HG03521 (cell line): ENCODE results near the gene CGB5.
"Not testable (repeated sequence)": the region's sequence is repeated elsewhere in the genome, so short reads cannot be mapped to it uniquely, and the experiment has no call there.

Source experiments
- ATAC-seq: cut with Tn5 transposase; IDR thresholded peaks from one replicate; pipeline ENCODE4 v1.9.1; 2021; ENCODE audit warnings: mild to moderate bottlenecking, moderate library complexity; ENCODE audit not compliant: unreplicated experiment

CGB5 gene

GRCh38 chr19:49020931-49021895 is 22.4 kb upstream of the CGB5 start:
- no peak for ATAC-seq

GRCh38 chr19:49022116-49022515 is 21.5 kb upstream of the CGB5 start:
- ATAC-seq = no peak

GRCh38 chr19:49024233-49024632 is 19.4 kb upstream of the CGB5 start, which contains the start of gene CGB3:
Gene CGB3, minus strand, starts transcription at chr19:49024333. Its CDS starts 362 bp downstream, at chr19:49023971.
- ATAC-seq = not testable (repeated sequence)

- ATAC-seq = not testable (repeated sequence)
Observed at GRCh38 chr19:49025088-49025487, 18.6 kb upstream of the CGB5 start.

- not testable (repeated sequence) for ATAC-seq
Observed at GRCh38 chr19:49025599-49025998, 18.0 kb upstream of the CGB5 start.

- ATAC-seq = not testable (repeated sequence)
Observed at GRCh38 chr19:49028686-49029085, 15.0 kb upstream of the CGB5 start.

GRCh38 chr19:49029749-49030148 is 13.9 kb upstream of the CGB5 start:
- not testable (repeated sequence) for ATAC-seq

- not testable (repeated sequence) for ATAC-seq
Observed at GRCh38 chr19:49030323-49030722, 13.3 kb upstream of the CGB5 start.

GRCh38 chr19:49031642-49032301 is 11.9 kb upstream of the CGB5 start, which contains the start of gene CGB2:
Gene CGB2, plus strand, starts transcription at chr19:49031890. Its CDS starts 206 bp downstream, at chr19:49032096.
- not testable (repeated sequence) for ATAC-seq

- not testable (repeated sequence) for ATAC-seq
Observed at GRCh38 chr19:49036815-49037214, 6.8 kb upstream of the CGB5 start, which contains the start of gene CGB1. Gene CGB1, minus strand, starts transcription at chr19:49036895. Its CDS starts 184 bp downstream, at chr19:49036711.

GRCh38 chr19:49038111-49038510 is 5.5 kb upstream of the CGB5 start:
- not testable (repeated sequence) for ATAC-seq

- ATAC-seq = not testable (repeated sequence)
Observed at GRCh38 chr19:49038557-49039276, 4.9 kb upstream of the CGB5 start.

GRCh38 chr19:49039736-49040135 is 3.9 kb upstream of the CGB5 start:
- ATAC-seq = not testable (repeated sequence)

GRCh38 chr19:49042177-49042576 is 1.5 kb upstream of the CGB5 start:
- no peak for ATAC-seq

GRCh38 chr19:49042666-49043065 is 982 bp upstream of the CGB5 start:
- not testable (repeated sequence) for ATAC-seq

GRCh38 chr19:49049011-49049410 is 5.4 kb downstream of the CGB5 start, which contains the start of gene CGB8:
Gene CGB8, minus strand, starts transcription at chr19:49049111. Its CDS starts 372 bp downstream, at chr19:49048739.
- not testable (repeated sequence) for ATAC-seq

- ATAC-seq = not testable (repeated sequence)
Observed at GRCh38 chr19:49049834-49050233, 6.2 kb downstream of the CGB5 start.

GRCh38 chr19:49050376-49051033 is 6.9 kb downstream of the CGB5 start:
- ATAC-seq = not testable (repeated sequence)

- no peak for ATAC-seq
Observed at GRCh38 chr19:49056101-49056901, 12.7 kb downstream of the CGB5 start.
